GM11168 (cell line): Measurements from ENCODE around the gene APBB3.

Source experiments
- in situ Hi-C: fragments of 300-500 bp; cut with MboI; formaldehyde crosslinking; loops from one replicate; pipeline ENCODE4 v1.12.0; 2022; ENCODE audit warnings: low sequenced_read_pairs; ENCODE audit not compliant: unreplicated experiment

APBB3 gene

DNA sequence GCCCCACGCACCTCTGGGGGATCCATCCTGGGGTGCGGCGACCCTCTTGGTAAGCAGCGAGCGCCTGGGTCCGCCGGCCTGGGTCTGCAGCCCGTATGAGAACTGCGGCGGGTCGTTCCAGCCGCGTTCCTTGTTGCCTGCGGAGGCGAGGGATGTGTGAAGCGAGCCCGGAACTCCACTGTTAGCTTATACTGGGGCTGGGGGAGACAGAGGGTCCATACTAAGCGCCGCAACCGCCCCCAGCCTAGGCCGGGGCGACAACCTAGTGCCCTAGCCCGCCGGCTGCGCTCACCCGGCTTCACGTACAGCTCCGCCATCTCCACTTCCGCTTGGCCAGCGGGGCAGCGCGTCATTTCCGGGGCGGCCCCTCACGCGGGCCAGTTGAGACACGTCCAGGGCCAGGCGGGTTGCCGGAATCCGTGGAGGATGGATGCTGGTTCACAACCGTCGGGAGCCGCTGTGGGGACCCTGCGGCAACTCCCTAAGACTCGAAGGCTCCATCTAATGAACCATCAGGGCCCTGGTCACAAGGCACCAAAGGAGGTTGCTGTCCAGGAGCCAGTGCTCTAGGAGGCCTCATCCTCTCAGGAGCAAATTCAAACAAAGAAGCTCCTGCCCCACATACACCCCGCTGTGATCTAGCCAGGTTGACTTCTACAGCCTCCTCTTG lies 7.1 kb downstream of the APBB3 start, which contains the start of gene SRA1:
Gene SRA1 (minus strand): TSS at position 338 of the 670 bp plus-strand sequence. CDS start 21 bp downstream, at position 317.
- in situ Hi-C loops, result no loop called here

- in situ Hi-C loops, result no loop called here
Measured at GRCh38 chr5:140556438-140556837, 8.0 kb downstream of the APBB3 start.

GRCh38 chr5:140555747-140556312 lies 8.6 kb downstream of the APBB3 start:
- in situ Hi-C loops, result no loop called here

DNA sequence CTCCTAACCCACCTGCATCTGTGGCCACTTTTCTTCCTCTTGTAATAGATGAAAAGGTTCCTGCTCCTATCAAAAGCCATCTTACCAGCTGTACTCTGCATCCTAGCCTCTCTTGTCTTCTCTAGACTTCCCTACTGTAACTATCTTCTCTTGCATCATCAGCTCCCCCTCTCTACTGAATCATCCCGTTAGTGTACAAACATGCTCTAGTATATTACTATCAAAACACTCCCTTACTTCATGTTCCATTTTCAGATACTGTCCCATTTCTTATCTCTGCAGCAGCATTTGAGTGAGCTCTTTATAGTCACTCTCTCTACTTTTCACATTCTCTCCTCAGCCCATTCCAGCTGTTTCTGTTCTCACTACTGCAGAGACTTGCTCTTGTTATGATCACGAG lies 9.9 kb downstream of the APBB3 start:
- in situ Hi-C loops, result no loop called here

DNA sequence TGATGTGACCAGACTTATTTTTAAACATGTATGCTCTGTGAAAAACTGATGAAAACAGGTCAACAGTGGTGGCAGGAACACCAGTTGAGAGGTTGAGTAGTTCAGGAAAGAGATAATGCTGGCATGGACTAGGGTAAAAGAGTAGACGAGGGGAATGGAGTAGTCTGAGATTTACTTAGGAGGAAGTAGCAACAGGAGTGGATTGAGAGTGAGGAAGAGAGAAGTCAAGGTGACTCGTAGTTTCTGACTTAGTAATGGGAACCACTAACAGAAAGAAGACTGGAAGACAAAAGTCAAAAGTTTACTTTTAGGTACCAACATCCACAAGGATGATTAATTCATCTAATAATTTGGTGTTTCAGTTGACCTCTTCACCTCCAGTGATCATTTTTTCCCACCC lies 10.7 kb downstream of the APBB3 start:
- in situ Hi-C loops, result no loop called here

GRCh38 chr5:140551872-140552271 lies 12.5 kb downstream of the APBB3 start:
- in situ Hi-C loops, result no loop called here

- in situ Hi-C loops, result no loop called here
Measured at GRCh38 chr5:140550147-140551079, 14.0 kb downstream of the APBB3 start.

DNA sequence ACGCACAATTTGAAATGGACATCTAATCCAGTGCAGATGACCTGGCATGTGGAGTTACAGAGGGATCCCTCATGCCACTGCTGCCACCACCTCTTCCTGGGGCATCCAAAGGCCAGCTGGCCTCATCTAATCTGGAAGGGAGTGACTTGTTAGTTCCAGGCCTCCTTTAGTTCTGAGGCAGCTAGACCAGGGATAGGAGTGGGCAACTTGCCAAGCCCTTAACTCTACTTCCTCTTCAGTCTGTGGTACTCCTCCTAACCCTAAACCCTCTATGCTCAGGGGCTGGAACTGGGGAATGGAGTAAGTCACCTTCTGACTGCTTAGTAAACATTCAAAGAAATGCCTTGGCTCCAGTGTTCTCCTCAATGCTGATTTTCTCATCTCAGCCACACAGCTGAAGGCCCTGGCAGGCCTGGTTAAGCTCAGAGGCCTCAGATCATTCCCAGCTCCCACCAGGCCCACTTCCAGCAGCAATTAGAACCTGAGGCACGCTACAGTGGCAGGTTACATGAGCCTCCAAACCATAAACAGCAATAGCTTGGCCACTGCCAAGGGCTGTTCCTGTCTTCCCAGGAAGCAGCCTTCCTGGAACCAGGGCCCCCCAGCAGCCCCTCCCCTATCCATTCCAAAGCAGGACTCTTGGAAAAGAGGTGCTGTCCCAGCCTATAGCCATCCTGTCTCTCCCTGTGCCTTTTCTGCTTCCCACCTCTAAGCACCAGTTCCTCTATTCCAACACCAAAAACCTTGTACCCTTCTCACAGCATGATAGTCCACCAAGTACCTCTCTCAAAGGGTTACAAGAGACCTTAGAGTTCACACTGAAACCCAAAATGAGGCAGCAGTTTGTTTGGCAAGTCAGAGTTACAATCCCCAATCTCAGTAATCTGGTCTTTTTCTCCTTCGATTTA lies 14.9 kb downstream of the APBB3 start:
- in situ Hi-C loops, result no loop called here

DNA sequence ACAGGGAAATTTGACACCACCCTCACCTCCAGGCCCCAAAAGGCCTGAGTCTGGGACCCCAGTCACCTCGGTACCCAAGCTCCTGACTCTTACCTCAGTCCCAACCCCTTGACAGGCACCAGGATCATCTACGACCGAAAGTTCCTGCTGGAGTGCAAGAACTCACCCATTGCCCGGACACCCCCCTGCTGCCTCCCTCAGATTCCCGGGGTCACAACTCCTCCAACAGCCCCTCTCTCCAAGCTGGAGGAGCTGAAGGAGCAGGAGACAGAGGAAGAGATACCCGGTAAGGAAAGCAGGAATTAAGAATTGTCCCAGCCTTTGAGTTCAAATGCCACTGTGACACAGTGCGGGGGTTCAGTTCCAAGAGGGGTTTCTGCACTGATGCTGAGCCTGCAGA lies 15.6 kb downstream of the APBB3 start:
- in situ Hi-C loops, result no loop called here

GRCh38 chr5:140548300-140548688 lies 16.1 kb downstream of the APBB3 start:
- in situ Hi-C loops, result no loop called here

GRCh38 chr5:140547508-140548299 lies 16.7 kb downstream of the APBB3 start, which contains the start of gene EIF4EBP3:
EIF4EBP3 (plus strand) TSS chr5:140547662; CDS start chr5:140547738, 76 bp downstream.
- in situ Hi-C loops, result no loop called here

DNA sequence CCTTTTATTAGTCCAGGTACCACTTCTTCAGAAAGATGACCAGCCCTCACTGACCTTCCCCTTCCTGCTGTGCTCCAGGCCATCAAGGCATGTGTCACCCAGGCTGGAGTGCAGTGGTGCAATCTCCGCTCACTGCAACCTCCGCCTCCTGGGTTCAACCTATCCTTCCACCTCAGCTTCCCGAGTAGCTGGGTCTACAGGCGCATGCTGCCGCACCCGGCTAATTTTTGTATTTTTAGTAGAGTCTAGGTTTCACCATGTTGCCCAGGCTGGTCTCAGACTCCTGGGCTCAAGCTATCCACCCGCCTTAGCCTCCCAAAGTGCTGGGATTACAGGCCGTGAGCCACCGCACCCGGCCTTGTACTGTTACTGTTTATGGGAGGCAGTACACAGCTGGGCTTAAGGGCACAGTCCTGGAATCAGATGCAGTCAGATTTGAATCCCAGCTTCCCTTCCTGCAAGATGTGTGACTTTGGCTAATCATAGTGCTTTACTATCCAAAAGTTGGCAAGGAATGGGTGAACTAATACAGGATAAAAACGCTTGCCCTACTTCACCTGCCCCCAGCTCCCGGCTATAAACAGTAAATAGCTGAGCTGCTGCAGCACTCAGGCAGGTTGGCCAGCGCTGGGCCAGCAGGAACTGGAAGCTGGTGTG lies 17.4 kb downstream of the APBB3 start:
- in situ Hi-C loops, result no loop called here

DNA sequence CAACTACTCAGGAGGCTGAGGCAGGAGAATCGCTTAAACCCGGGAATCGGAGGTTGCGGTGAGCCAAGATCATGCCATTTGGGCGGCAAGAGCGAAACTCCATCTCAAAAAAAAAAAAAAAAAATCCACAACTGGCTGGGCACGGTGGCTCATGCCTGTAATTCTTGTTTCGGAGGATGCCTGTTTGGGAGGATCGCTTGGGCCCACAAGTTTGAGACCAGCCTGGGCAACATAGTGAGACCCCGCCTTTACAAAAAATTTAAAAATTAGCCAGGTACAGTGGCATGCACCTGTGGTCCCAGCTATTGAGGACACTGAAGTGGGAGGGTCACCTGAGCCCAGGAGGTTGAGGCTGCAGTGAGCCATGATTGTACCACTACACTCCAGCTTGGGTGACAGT lies 18.8 kb downstream of the APBB3 start:
- in situ Hi-C loops, result no loop called here

- in situ Hi-C loops, result no loop called here
Measured at GRCh38 chr5:140544986-140545385, 19.4 kb downstream of the APBB3 start.

GRCh38 chr5:140542972-140543371 lies 21.4 kb downstream of the APBB3 start:
- in situ Hi-C loops, result no loop called here

DNA sequence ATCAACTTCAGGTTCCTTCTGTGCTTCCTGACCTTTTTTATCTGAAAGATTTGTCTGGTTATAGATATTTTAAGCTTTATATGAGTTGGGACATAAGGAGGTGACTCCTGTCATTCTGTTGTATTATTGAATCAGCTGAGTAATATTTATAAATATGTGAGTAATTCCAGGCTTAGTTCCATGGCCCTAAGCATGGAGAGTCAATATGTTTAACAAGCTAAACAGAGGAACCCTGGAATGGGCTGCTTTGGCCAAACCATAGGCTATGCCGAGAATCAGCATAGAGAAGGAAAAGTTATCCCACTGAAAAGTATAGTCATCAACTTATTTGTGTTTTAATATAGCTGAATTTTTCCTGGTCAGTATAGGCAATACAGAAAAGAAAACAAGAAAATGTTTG lies 24.2 kb downstream of the APBB3 start:
- in situ Hi-C loops, result no loop called here

- in situ Hi-C loops, result no loop called here
Measured at GRCh38 chr5:140524003-140524402, 40.4 kb downstream of the APBB3 start.

DNA sequence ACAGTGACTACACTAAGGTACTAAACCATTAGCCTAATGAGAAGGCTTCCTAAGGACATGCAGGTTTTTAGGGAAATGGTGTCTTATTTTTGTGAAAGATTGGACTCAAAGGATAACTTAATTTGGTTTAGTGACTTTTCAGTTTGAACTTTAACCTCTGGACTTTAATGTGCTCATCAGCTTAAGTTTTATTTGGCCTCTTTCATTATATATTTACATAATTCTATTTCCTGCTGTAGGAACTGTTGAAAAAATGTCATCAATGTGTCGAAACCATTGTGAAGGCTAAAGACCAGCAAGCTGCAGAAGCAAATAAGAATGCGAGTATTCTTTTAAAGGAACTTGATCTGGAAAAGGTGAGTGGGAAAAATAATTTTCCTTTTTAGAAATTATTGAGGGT lies 51.3 kb downstream of the APBB3 start:
- in situ Hi-C loops, result no loop called here

GRCh38 chr5:140509898-140510297 lies 54.5 kb downstream of the APBB3 start:
- in situ Hi-C loops, result no loop called here
